Measurements from ENCODE around the gene LMNTD2.

GRCh38 chr11:532527-532985 is 28.0 kb downstream of the LMNTD2 start:
- TF ChIP-seq MAX (IDR thresholded peaks at IDR 0.05) (no peak), RAD21 (IDR thresholded peaks at IDR 0.05; ENCODE audit: low read depth) (no peak)
